GM10248 (cell line): Measurements from ENCODE around the gene CACNA1H.

Source experiments
- CTCF ChIA-PET: fragments of 300-600 bp; sonication (Branson Sonifier 250); formaldehyde crosslinking; extraction: SDS; loops from one replicate; lab custom pipeline; 2021; ENCODE audit warnings: antibody characterized with exemption; lab: Yijun Ruan, JAX
- POLR2A ChIA-PET: fragments of 350-650 bp; sonication (Branson Sonifier 250); formaldehyde crosslinking; extraction: SDS; loops from one replicate; lab custom pipeline; 2020; ENCODE audit warnings: antibody characterized with exemption; lab: Yijun Ruan, JAX
- DNase-seq: peaks from one replicate; pipeline ENCODE4 v3.0.0; 2012; ENCODE audit errors: extremely low spot score
- TF ChIP-seq, protein P1 (sequence below): IDR thresholded peaks from 2 replicates; pipeline ENCODE4 v1.5.1; 2012; ENCODE audit warnings: mild to moderate bottlenecking, low read depth; ENCODE audit errors: extremely low read depth, missing control alignments, control extremely low read depth

CACNA1H gene

DNA sequence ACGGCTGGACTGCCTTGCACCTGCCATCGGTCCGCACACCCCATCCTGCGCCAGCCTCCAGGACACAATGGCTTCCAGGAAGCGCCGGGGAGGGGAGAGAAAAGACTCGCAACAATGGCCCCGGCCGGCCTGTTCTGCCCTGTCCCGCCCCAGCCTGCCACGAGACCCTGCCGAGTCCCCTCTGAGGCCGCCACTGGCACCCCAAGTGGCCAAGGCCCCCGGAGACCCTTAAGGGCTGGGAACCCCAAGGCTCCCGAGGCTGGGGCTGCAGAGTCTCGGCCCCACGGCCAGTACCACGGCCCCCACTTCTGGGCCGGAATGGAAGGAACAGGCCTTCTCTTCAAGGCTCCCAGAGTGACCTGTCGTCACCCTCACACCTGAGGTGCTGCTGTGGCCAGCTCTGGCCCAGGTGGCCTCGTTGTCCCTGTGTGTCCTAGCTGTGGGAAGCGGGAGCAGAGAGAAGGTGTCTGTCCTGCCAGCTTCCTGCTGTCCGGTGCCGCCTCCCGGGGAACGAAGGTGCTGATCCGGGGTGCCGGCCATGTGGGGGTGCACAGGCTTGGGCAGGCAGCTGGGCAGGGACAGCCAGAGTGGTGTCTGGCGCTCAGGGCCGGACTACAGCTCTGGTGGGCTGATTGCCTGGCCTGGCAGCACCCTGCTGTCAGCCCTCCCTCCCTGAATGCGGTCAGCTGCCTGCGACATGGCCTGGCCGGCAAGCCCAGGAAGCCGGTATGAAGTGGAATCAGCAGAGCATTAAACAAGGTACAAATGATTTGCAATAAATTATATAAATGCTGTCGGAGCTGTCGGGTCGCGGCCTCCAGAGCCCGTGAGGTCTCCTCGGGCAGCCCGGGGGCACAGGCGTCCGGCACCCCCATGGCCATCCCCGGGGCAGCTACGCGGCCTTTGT lies 8.2 kb upstream of the CACNA1H start:
- no peak for DNase-seq
- POLR2A ChIA-PET, result no interaction called here
- CTCF ChIA-PET, result no interaction called here
- TF ChIP-seq, protein P1, sequence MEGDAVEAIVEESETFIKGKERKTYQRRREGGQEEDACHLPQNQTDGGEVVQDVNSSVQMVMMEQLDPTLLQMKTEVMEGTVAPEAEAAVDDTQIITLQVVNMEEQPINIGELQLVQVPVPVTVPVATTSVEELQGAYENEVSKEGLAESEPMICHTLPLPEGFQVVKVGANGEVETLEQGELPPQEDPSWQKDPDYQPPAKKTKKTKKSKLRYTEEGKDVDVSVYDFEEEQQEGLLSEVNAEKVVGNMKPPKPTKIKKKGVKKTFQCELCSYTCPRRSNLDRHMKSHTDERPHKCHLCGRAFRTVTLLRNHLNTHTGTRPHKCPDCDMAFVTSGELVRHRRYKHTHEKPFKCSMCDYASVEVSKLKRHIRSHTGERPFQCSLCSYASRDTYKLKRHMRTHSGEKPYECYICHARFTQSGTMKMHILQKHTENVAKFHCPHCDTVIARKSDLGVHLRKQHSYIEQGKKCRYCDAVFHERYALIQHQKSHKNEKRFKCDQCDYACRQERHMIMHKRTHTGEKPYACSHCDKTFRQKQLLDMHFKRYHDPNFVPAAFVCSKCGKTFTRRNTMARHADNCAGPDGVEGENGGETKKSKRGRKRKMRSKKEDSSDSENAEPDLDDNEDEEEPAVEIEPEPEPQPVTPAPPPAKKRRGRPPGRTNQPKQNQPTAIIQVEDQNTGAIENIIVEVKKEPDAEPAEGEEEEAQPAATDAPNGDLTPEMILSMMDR, result no peak

DNA sequence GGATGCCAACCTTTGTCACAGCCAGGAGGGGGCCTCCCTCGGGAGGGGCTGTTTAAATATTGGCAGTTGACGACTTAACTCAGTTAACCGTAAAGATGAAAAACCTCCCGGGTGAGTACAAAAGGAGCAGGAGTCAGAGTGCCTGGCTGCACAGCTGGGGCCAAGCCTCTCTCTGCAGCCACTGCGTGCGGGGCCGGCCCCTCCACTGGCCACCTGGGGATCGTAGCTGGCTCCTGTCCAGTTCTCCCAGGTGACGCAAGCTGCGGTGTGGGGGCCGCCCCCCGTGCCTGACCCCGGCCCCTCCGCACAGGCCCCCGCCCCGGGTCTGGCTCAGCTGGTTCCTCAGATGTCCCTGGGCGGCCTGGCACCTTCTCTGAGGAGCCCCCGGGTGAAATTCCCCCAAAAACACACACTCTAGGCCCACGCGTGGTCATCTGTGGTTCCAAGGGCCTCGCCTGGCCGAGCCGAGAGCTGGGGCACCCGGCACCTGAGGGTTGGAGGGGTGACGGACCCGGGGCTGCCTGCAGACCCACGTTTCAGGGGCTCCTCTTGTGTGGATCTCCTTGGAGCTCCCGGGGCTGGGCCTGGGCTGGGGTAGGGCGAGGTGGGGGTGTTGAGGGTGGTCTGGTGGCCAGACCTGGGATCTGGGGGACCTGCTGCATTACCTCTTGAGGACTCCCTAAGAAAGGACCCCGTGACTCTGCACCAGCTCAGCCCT lies 7.4 kb upstream of the CACNA1H start:
- POLR2A ChIA-PET, result no interaction called here

DNA sequence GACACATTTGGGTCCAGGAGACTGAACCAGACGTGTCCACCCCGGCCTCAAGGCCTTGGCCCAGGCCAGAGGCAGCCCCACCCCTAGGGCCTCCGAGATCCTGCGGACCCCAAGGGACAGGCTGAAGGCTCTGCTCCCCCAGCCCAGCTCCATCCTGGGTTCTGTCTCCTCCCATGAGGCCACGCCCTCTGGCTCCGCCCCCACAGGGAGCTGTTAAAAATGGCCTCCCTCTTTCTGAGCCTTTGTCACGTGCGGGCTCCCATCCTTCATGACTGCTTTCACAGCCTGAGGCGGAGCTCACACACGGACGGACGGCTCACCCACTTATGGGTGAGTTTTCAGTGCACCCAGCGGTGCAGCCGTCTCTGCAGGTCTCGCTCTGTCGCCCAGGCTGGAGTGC lies 6.5 kb upstream of the CACNA1H start:
- CTCF ChIA-PET, result no interaction called here
- POLR2A ChIA-PET, result no interaction called here

More for the DNA sequence above, 7.4 kb upstream of the CACNA1H start:
- DNase-seq, result no peak
- CTCF ChIA-PET, result no interaction called here
- TF ChIP-seq, protein P1, result no peak

DNA sequence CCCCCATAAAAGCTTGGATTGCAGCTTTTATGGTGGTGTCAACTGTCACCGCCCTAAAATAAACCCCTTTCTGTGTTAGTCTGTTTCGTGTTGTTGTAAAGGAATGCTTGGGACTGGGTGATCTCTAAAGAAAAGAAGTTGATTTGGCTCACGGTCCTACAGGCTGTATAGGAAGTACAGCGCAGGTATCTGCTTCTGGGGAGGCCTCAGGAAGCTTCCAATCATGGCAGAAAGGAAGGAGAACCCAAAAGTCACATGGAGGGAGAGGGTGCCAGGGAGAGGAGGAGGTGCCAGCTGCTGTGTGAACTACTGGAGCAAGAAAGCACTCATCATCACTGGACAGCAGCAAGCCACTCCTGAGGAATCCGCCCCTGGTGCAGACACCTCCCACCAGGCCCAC lies 5.9 kb upstream of the CACNA1H start:
- POLR2A ChIA-PET, result no interaction called here

More for the DNA sequence above, 6.5 kb upstream of the CACNA1H start:
- DNase-seq, result no peak
- TF ChIP-seq, protein P1, result no peak

DNA sequence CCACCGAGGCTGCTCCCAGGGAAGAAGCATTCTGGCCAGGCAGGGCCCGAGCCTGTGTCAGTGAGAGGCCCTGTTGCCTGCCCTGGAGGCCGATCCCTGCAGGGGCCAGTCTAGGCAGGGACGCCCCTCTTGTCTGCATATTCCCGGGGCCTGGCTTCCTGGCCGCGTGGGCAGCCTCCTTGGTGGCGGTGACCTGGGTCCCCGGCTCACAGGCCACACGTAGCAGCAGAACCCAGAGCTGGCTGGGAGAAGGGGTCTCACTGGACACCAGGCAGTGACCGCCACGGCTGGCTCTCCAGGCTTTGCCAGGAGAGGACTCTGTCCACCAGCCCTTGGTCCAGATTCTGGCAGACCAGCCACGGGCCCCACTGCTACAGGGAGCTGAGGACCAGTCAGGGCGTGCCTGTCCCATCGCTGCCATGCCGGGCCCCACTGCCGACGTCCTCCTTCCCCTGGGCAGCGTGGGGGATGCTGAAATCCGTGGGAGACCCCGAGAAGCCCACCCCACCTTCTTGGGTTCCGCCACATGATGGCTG lies 3.7 kb upstream of the CACNA1H start:
- TF ChIP-seq, protein P1, result no peak

More for the DNA sequence above, 5.9 kb upstream of the CACNA1H start:
- TF ChIP-seq, protein P1, result no peak
- CTCF ChIA-PET, result no interaction called here
- no peak for DNase-seq

DNA sequence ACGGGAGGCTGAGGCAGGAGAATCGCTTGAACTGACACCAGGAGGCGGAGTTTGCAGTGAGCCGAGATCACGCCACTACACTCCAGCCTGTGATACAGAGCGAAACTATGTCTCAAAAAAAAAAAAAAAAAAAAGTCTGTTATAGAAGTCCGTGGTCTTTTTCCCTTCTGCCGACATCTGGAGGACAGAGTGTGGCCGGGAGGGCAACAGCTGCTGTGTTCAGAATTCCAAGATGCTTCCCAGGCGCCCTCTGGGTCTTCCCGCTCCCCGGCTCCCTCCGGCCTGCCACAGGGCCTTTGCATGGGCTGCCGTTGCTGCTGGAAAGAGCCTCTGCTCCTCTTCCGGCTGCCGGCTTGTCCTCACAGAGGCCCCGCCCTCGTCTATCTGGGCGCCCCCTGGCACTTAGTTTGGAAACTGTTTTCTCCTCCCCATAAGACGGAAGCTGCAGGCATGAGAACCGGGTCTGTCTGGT lies 2.4 kb upstream of the CACNA1H start:
- TF ChIP-seq, protein P1, result no peak
- DNase-seq, result no peak
- ChIA-PET POLR2A (no interaction called here), CTCF (no interaction called here)

More for the DNA sequence above, 3.7 kb upstream of the CACNA1H start:
- ChIA-PET CTCF (no interaction called here), POLR2A (no interaction called here)
- DNase-seq, result no peak
